ENCODE data around the gene HPSE. TPM values are rescaled to one million over a fixed set of nuclear protein-coding genes. Genes with fewer than 3 reads are reported as not detected.
A peak's percentile ranks its signal among the peaks of the same experiment; 100 is the strongest.
"Not testable (repeated sequence)": the region's sequence is repeated elsewhere in the genome, so short reads cannot be mapped to it uniquely, and the experiment has no call there.

HPSE gene
- total and polyA plus RNA-seq, 4 donors: 2.5 to 6.6 (median 5.4) TPM

DNA sequence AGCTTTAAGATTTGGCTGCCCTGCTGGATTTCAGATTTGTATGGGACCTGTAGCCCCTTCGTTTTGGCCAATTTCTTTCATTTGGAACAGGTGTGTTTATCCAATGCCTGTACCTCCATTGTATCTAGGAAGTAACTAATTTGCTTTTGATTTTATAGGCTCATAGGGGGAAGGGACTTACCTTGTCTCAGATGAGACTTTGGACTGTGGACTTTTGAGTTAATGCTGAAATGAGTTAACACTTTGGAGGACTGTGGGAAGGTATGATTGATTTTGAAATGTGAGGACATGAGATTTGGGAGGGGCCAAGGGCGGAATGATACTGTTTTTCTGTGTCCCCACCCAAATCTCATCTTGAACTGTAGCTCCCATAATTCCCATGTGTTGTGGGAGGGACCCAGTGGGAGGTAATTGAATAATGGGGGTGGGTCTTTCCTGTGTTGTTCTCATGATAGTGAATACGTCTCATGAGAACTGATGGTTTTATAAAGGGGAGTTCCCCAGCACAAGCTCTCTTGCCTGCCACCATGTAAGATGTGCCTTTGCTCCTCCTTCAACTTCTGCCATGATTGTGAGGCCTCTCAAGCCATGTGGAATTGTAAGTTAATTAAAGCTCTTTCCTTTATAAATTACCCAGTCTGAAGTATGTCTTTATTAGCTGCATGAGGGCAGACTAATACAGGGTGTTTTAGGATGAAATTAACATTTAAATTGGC, 44.4 kb downstream of the HPSE start:
- not testable (repeated sequence) for H3K4me3 ChIP-seq (ENCODE audit: low read depth, low read length); DNase-seq (ENCODE audit: low read depth in 4 of 6, low spot score in 6 of 6); H3K4me1 ChIP-seq (ENCODE audit: control insufficient read depth, insufficient read depth, low read length); H3K36me3 ChIP-seq (ENCODE audit: control insufficient read depth, insufficient read depth, low read length); H3K9me3 ChIP-seq (ENCODE audit: control insufficient read depth, insufficient read depth, low read length); H3K27me3 ChIP-seq (ENCODE audit: control insufficient read depth, insufficient read depth, low read length); H3K27ac ChIP-seq (ENCODE audit: low read depth, low read length)
- 60% methylated on average over 1 of the region's 3 CpGs for WGBS (ENCODE audit: insufficient coverage)

DNA sequence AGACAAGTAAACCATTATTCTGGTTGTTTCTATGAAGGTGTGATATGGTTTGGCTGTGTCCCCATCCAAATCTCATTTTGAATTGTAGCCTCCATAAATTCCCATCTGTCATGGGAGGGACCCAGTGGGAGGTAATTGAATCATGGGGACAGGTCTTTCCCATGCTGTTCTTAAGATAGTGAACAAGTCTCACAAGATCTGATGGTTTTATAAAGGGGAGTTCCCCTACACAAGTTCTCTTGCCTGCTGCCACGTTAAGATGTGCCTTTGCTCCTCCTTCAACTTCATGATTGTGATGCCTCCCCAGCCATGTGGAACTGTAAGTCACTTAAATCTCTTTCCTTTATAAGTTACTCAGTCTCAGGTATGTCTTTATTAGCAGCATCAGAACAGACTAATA, 46.3 kb downstream of the HPSE start:
- not testable (repeated sequence) for H3K4me3 ChIP-seq (ENCODE audit: low read depth, low read length); H3K9me3 ChIP-seq (ENCODE audit: control insufficient read depth, insufficient read depth, low read length)

DNA sequence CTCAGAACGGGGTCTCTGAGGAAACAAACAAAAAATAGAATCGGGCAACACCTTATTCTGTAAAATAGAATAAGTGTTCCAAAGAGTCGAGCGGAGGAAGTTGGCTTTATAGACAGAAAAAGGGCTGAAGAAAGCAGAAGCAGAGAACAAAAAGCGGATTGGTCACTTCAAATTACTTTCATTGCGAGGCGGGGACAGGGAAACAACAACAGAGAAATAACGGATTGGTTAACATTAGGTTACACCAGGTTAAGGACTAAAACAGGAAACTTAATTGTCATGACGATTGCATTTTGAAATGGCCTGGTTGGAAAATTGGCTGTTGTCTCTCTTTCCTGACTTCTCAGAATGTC, 49.6 kb downstream of the HPSE start:
- Histone ChIP-seq H3K36me3 (ENCODE audit: control insufficient read depth, insufficient read depth, low read length) (no peaks in the 10 kb centered on the region), H3K27ac (ENCODE audit: low read depth, low read length) (peak overlapping the region; percentile 90), H3K4me1 (ENCODE audit: control insufficient read depth, insufficient read depth, low read length) (peaks cover 6% of the 10 kb centered on the region), H3K9me3 (ENCODE audit: control insufficient read depth, insufficient read depth, low read length) (no peaks in the 10 kb centered on the region), H3K4me3 (ENCODE audit: low read depth, low read length) (peak overlapping the region; percentile 77), H3K27me3 (ENCODE audit: control insufficient read depth, insufficient read depth, low read length) (no peaks in the 10 kb centered on the region)
- WGBS (ENCODE audit: insufficient coverage): 2% methylated on average over 6 of the region's 9 CpGs
- peak in 2 of 6 donors; percentile 1 to 17 for DNase-seq (ENCODE audit: low read depth in 4 of 6, low spot score in 6 of 6)

More for the DNA sequence above, 46.3 kb downstream of the HPSE start:
- WGBS (ENCODE audit: insufficient coverage): 83% methylated on average over 1 of the region's 1 CpG
- not testable (repeated sequence) for DNase-seq (ENCODE audit: low read depth in 4 of 6, low spot score in 6 of 6); H3K36me3 ChIP-seq (ENCODE audit: control insufficient read depth, insufficient read depth, low read length); H3K27ac ChIP-seq (ENCODE audit: low read depth, low read length); H3K27me3 ChIP-seq (ENCODE audit: control insufficient read depth, insufficient read depth, low read length); H3K4me1 ChIP-seq (ENCODE audit: control insufficient read depth, insufficient read depth, low read length)

DNA sequence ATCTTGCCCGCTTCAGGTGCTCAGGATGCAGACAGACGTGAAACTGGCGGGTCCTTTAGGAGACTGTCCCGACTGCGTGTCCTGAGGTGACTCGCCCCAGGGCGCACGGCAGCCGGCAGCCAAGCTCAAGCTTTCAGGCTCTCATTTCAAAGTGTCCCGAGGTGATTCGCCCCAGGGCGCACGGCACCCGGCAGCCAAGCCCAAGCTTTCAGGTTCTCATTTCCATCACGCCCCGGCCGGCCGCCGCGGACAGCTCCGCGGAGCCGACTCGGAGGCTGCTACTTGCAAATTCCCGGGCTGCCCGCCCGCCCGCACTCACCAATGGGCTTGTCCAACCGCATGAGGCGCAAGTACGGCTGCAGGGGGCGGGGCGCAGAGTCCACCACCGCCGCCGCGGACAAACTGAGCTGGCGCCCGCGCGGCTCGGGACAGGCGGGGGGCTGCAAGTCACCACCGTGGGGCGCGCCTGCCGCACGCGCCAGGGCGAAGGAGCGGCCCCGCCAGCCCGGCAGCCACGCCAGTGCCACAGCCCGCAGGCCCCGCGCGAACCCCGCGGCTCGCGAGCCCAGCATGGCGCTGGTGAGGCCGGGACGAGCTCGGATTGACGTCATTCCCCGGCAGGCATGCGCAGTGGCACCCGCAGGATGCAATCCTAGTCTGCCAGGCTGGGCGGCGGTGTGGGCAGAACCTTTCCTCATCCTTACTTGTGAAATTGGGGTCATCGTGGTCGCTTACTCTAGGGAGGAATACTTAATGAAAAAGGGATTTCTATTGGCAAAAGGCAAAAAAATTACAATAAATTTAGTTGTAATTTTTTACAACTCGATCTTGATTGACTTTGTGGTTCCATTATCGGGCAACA, 50.2 kb downstream of the HPSE start, which contains the start of gene COQ2:
COQ2 (minus strand) TSS at position 606 of the 862 bp plus-strand sequence; CDS start at position 572, 34 bp downstream.
- peak; percentile 75 to 98 (median 90) for DNase-seq (ENCODE audit: low read depth in 4 of 6, low spot score in 6 of 6)
- Histone ChIP-seq H3K4me3 (ENCODE audit: low read depth, low read length) (peak within 1 kb of the TSS; percentile 77), H3K4me1 (ENCODE audit: control insufficient read depth, insufficient read depth, low read length) (peaks cover 6% of the 10 kb centered on the region), H3K27me3 (ENCODE audit: control insufficient read depth, insufficient read depth, low read length) (no peaks in the 10 kb centered on the region), H3K27ac (ENCODE audit: low read depth, low read length) (peak within 1 kb of the TSS; percentile 90), H3K9me3 (ENCODE audit: control insufficient read depth, insufficient read depth, low read length) (no peaks in the 10 kb centered on the region), H3K36me3 (ENCODE audit: control insufficient read depth, insufficient read depth, low read length) (no peaks in the 10 kb centered on the region)
- WGBS (ENCODE audit: insufficient coverage): under 1% methylated on average over 70 of the region's 76 CpGs

DNA sequence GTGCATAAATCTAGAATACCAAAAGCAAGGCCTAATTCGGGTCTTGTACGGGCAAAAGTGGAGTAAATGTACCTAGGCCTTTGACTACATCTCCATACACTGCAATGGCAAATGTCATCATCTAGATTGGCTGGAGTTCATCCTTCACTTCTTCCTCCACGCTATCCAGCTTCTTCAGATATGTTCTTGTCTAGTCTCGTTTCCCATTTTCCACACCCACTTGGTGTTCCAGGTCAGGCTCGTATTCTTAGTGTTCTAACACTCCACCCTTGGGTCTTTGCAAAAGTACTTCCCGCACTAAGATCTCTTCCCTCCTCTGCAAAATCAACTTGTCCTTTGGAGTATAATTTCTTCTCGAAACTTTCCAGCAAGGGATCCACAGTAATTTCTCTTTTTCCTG, 51.5 kb downstream of the HPSE start:
- H3K4me3 ChIP-seq (ENCODE audit: low read depth, low read length): no peak overlapping the region
- H3K9me3 ChIP-seq (ENCODE audit: control insufficient read depth, insufficient read depth, low read length): no peaks in the 10 kb centered on the region
- DNase-seq (ENCODE audit: low read depth in 4 of 6, low spot score in 6 of 6): no peak
- no peaks in the 10 kb centered on the region for H3K27me3 ChIP-seq (ENCODE audit: control insufficient read depth, insufficient read depth, low read length)
- H3K36me3 ChIP-seq (ENCODE audit: control insufficient read depth, insufficient read depth, low read length): no peaks in the 10 kb centered on the region
- H3K4me1 ChIP-seq (ENCODE audit: control insufficient read depth, insufficient read depth, low read length): peaks cover 6% of the 10 kb centered on the region
- H3K27ac ChIP-seq (ENCODE audit: low read depth, low read length): no peak overlapping the region
- 92% methylated on average over 7 of the region's 7 CpGs for WGBS (ENCODE audit: insufficient coverage)

DNA sequence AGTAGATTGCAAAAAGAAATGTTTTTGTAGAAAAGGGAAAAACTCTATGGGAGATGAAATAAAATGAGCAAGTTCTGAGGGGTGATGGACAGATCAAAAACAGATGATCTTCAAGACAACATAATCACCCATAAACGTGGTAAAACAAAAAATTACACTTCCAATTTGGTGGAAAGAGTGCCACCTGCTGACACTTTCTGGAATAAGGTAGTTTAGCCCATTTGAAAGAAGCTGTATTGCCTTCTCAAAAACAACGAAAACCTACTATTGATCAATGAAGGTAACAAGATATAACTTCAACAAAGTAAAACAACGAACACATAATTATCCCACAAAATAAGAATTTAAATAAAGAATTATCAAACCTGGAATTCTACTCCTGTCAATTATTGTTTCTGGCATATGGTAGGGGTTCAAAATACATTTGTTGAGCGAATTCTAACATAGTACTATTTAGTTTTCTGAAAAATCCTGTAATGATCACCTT, 52.6 kb downstream of the HPSE start:
- Histone ChIP-seq H3K4me3 (ENCODE audit: low read depth, low read length) (no peak overlapping the region), H3K27me3 (ENCODE audit: control insufficient read depth, insufficient read depth, low read length) (no peaks in the 10 kb centered on the region), H3K27ac (ENCODE audit: low read depth, low read length) (no peak overlapping the region), H3K36me3 (ENCODE audit: control insufficient read depth, insufficient read depth, low read length) (peaks cover 7% of the 10 kb centered on the region), H3K9me3 (ENCODE audit: control insufficient read depth, insufficient read depth, low read length) (no peaks in the 10 kb centered on the region), H3K4me1 (ENCODE audit: control insufficient read depth, insufficient read depth, low read length) (peaks cover 6% of the 10 kb centered on the region)
- peak in 5 of 6 donors; percentile 39 to 87 (median 54) for DNase-seq (ENCODE audit: low read depth in 4 of 6, low spot score in 6 of 6)
- no CpG with 5 or more reads among the region's 4 CpGs for WGBS (ENCODE audit: insufficient coverage)

DNA sequence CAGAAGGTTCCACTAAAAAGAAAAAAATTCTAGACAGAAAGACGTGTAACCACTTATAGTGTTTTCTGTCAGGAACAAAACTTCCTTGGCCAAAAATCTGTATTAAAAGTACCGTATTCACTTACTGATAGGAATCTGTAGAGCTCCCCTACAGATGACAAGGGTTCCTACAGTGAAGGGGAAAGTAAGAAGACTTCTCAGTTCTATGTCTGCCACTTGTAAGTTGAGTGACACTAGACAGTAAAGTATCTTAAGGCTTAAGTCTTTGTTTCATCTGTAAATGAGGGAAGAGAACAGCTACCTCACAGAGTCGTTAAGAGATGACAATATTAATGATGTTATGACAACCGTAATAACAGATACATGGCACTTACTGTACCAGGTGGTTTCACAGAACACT, 53.3 kb downstream of the HPSE start:
- Histone ChIP-seq H3K4me3 (ENCODE audit: low read depth, low read length) (no peak overlapping the region), H3K27me3 (ENCODE audit: control insufficient read depth, insufficient read depth, low read length) (no peaks in the 10 kb centered on the region), H3K4me1 (ENCODE audit: control insufficient read depth, insufficient read depth, low read length) (peaks cover 6% of the 10 kb centered on the region), H3K9me3 (ENCODE audit: control insufficient read depth, insufficient read depth, low read length) (no peaks in the 10 kb centered on the region), H3K27ac (ENCODE audit: low read depth, low read length) (no peak overlapping the region), H3K36me3 (ENCODE audit: control insufficient read depth, insufficient read depth, low read length) (peaks cover 7% of the 10 kb centered on the region)
- DNase-seq (ENCODE audit: low read depth in 4 of 6, low spot score in 6 of 6): no peak
- WGBS (ENCODE audit: insufficient coverage): no CpG with 5 or more reads among the region's 4 CpGs

DNA sequence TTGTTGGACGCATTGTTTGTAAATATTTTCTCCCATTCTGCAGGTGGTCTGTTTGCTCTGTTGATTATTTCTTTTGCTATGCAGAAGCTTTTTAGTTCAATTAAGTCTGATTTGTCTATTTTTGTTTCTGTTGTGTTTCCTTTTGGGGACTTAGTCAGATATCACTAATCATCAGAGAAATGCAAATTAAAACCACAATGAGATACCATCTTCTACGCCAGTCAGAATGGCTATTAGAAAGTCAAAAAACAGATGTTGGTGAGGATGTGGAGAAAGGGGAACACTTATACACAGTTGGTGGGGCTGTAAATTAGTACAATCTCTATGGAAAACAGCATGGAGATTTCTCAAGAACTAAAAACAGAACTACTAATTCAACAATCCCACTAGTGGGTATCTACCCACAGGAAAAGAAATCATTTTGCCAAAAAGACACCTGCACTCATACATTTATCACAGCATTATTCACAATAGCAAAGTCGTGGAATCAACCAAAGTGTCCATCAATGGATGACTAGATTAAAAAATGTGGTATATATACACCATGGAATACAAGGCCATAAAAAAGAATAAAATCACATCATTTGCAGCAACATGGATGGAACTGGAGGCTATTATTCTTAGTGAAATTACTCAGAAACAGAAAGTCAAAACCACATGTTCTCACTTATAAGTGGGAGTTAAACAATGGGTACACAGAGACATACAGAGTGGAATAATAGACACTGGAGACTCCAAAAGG, 58.2 kb downstream of the HPSE start:
- WGBS (ENCODE audit: insufficient coverage): no CpG with 5 or more reads among the region's 3 CpGs
- no peaks in the 10 kb centered on the region for H3K9me3 ChIP-seq (ENCODE audit: control insufficient read depth, insufficient read depth, low read length)
- no peaks in the 10 kb centered on the region for H3K4me1 ChIP-seq (ENCODE audit: control insufficient read depth, insufficient read depth, low read length)
- no peaks in the 10 kb centered on the region for H3K27me3 ChIP-seq (ENCODE audit: control insufficient read depth, insufficient read depth, low read length)
- H3K36me3 ChIP-seq (ENCODE audit: control insufficient read depth, insufficient read depth, low read length): peaks cover 10% of the 10 kb centered on the region
- H3K27ac ChIP-seq (ENCODE audit: low read depth, low read length): no peak overlapping the region
- H3K4me3 ChIP-seq (ENCODE audit: low read depth, low read length): no peak overlapping the region
- DNase-seq (ENCODE audit: low read depth in 4 of 6, low spot score in 6 of 6): peak in 1 of 6 donors; percentile 11

DNA sequence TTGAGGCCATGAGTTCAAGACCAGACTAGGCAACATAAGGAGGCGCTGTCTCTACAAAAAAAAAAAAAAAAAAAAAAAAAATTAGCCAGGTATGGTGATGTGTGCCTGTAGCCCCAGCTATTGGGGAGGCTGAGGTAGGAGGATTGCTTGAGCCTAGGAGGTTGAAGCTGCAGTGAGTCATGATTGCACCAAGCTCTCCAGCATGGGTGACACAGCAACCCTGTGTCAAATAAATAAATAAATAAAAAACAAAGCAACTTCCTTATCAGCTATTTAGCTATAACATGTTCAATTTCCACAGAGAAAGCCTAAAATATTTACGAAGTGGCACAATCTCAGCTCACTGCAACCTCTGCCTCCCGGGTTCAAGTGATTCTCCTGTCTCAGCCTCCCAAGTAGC, 60.7 kb downstream of the HPSE start:
- not testable (repeated sequence) for H3K9me3 ChIP-seq (ENCODE audit: control insufficient read depth, insufficient read depth, low read length); H3K27me3 ChIP-seq (ENCODE audit: control insufficient read depth, insufficient read depth, low read length); H3K4me3 ChIP-seq (ENCODE audit: low read depth, low read length); DNase-seq (ENCODE audit: low read depth in 4 of 6, low spot score in 6 of 6); H3K4me1 ChIP-seq (ENCODE audit: control insufficient read depth, insufficient read depth, low read length); H3K27ac ChIP-seq (ENCODE audit: low read depth, low read length)
- H3K36me3 ChIP-seq (ENCODE audit: control insufficient read depth, insufficient read depth, low read length): peaks cover 12% of the 10 kb centered on the region
- WGBS (ENCODE audit: insufficient coverage): 100% methylated on average over 2 of the region's 3 CpGs

All from spinal cord (tissue), 10 donors.